Activated CD8-positive, alpha-beta memory T cell treated with anti-CD3 and anti-CD28 coated beads for 48 hours (primary cell): ENCODE measurements around the gene MLC1.

Experiments used
- DNase-seq, 3 experiments: peaks; one replicate each; pipeline ENCODE4 v3.0.0-alpha.2; 2020; ENCODE audit warnings: low read depth in 2 of 3, low spot score in 2 of 3

The MLC1 gene

DNA sequence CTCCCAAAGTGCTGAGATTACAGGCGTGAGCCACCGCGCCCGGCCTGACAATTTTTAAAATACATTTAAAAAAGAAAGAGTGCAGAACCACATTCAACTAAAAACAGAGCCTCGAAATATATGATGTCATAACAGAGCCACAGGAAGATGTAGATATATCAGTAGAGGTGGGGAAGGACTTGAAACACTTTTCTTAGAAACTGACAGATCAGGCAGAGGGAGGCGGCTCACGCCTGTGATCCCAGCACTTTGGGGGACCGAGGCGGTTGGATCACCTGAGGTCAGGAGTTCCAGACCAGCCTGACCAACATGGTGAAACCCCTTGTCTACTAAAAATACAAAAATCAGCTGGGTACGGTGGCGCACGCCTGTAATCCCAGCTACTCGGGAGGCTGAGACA is 7.0 kb downstream of the MLC1 start:
- no peak for DNase-seq

- DNase-seq = no peak
Observed at GRCh38 chr22:50076646-50077535, 8.3 kb downstream of the MLC1 start.

DNA sequence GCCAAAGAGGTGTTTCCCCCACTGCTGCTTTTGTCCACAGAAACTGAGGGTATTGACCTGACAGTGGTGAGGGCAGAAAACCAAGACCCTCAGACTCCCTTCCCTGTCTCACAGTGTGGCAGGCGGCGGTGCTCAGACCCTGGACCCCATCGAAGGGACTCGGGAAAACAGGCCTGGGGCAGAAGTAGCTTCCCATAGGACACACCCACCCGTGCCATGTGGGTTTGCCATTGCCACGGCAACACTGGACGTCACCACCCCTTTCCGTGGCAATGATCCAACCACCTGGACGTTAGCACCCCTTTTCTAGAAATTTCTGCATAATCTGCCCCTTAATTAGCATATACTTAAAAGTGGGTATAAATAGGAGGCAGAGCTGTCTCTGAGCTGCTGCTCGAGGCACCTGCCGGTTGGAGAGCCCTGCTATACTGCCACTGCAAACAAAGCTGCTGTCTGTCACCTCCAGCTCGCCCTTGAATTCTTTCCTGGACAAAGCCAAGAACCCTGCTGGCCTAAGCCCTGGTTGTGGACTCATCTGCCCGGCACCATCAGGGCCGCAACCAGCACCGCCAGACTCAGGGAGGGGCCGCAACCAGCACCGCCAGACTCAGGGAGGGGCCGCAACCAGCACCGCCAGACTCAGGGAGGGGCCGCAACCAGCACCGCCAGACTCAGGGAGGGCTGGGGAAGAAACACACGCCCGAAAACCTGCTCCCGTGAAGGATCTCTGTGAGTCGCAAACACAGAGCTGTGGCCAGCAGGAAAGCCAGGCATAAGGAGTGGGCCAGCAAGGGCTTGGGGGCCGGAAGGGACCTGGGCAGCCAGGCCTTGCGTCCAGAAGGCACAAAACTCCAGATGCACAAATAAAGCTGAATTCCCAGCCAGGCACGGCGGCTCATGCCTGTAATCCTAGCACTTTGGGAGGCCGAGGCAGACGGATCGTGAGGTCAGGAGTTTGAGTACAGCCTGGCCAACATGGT is 10.4 kb downstream of the MLC1 start:
- no peak for DNase-seq

- DNase-seq = no peak
Observed at GRCh38 chr22:50074056-50074455, 11.2 kb downstream of the MLC1 start.

DNA sequence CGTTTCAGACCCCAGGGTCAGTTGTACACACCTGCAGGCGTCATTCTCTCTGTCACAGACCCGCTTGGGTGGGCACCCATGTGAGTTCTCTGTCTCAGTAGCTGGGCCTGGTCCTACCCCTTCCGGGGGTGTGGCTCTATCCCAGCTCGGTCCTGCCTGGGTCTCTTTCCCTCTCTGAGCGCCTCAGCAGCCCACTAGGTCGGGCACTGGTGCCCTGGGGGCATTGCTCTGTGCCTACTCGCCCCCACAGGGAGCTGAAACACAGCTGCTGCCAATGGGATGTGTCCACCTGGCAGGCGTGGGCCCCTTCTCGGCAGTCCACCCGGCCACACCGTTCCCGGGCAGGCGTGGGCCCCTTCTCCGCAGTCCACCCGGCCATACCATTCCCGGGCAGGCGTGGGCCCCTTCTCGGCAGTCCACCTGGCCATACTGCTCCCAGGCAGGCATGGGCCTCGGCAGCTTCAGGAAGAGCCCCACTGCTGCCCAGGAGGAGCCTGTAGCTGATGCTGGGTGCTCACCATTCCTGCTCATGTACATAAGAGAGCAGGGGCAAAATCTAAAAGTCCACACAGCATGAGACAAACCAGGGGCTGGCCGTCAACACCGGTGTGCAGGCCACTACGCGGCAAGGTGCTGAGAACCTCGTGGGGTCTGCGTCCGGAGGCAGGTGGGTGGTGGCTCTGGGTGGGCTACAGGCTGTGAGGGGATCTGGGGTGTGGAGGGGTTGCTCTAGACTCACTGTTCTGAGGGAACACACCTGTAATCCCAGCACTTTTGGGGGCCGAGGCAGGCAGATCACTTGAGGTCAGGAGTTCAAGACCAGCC is 12.3 kb downstream of the MLC1 start:
- no peak for DNase-seq

DNA sequence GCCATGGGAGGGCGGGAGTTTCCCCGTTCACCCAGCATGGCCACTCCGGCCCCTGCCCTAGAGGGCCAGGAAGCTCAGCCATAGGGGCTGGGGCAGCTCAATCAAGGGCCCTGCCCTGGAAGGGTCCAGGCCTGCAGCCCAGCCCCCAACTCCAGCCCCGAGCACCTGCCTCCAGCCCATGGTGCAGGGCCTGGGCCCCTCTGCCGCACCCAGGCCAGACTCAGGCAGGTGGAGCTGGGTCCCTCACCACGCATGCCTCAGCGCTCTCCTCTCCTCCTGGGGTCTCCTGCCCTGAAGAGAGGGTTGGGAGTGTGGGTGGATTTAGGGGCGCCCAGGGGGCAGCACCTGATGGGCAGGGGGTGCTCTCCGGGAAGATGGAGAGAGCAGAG is 13.1 kb downstream of the MLC1 start:
- no peak for DNase-seq

GRCh38 chr22:50071432-50072166 is 13.6 kb downstream of the MLC1 start:
- DNase-seq = no peak

- no peak for DNase-seq
Observed at GRCh38 chr22:50070366-50070765, 14.9 kb downstream of the MLC1 start.

DNA sequence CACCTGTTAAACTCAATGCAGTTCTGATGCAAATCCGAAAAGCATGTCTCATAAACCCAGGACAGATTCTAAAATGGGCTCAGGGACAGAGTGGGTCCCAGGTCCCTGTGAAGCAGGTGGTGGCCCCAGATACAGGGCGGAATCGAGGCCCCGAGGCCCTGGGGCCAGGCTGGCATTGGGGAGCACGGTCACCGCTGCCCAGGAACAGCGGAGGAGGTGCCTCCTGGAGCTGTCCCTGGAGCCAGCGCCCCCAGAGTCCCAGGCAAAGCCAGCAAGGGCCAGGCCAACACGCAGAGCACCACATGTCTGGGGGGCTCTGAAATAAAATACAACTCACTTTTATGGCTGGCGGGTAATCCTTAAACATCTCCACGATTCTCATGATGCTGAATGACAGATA is 17.1 kb downstream of the MLC1 start:
- DNase-seq = no peak

- no peak for DNase-seq
Observed at GRCh38 chr22:50067244-50067643, 18.0 kb downstream of the MLC1 start.

DNA sequence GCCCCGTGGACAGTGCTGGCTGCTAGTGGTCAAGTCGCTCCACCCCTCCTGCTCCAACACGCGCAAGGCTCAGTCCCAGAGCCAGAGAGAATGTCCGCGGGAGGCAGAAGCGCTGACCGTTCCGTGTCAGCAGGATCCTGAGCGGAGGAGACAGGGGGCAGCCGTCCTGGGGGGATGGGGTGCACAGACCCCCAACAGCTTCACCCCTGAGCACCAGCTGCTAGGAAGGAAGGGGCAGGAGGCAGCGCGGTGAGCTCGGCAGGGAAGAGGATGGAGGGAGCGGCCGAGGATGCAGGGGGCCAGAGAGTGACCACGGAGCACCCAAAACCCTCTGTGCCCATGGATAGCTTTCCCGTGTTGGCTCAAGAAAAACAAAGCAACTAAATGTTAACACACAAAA is 20.8 kb downstream of the MLC1 start:
- DNase-seq = no peak

DNA sequence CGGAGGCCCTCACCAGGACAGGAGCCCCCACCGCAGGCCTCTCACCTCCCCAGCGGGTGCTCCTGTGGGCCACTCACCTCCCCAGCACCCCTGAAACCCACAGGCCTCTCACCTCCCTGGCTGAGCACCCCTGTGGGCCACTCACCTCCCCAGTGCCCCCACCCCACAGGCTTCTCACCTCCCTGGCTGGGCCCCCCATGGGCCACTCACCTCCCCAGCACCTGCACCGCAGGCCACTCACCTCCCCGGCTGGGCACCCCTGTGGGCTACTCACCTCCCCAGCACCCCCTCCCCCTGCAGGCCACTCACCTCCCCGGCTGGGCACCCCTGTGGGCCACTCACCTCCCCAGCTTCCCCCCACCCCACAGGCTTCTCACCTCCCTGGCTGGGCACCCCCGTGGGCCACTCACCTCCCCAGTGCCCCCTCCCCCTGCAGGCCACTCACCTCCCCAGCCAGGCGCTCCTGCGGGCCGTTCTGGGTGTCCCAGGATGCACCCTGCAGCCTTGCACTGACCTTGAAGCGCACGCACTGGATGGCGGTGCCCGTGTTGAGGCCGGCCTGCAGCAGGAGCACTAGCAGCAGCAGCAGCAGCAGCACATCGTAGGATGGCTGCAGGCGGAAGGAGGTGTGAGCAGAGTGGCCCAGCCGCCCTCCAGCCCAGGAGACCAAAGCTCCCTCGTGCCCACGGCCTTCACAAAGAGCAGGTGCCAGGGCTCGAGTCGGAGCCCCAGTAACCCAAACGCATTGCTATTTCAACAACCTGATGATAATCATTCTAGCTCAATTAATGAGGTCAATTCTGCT is 21.4 kb downstream of the MLC1 start:
- DNase-seq = no peak

- no peak for DNase-seq
Observed at GRCh38 chr22:50062509-50063135, 22.6 kb downstream of the MLC1 start.

- DNase-seq = no peak
Observed at GRCh38 chr22:50061824-50062355, 23.3 kb downstream of the MLC1 start.

DNA sequence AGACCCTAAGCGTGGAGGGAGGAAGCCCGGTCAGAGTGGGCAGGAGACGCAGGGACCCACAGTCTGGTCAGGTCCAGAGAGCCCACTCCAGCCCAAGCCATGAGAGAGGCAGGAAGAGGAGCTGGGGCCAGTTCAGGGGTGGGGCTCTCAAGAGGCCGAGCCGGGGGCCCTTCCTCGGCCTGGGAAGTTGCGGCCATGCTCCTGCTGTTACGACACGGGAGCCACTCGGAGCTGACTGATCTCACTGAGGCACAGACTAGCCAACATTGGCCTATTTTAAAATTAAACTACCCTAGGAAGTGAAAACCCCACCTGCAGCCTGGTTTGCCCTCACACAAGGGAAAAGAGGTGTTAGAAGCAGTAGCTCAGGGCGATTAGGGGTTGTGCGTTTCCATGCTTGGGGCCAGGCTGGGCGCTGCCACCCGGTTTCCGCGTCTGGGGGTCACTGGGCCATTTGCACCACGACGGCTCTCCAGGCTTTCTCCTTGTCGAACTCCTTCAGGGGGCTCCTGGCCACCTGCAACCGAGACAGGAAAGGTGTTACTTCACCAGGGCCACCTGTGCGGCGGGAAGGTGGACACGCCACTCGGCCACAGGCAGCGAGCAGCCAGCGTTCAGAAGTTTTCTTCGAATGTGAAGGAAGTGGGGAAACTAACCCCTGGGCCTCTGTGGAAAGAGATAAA is 23.9 kb downstream of the MLC1 start:
- no peak for DNase-seq

DNA sequence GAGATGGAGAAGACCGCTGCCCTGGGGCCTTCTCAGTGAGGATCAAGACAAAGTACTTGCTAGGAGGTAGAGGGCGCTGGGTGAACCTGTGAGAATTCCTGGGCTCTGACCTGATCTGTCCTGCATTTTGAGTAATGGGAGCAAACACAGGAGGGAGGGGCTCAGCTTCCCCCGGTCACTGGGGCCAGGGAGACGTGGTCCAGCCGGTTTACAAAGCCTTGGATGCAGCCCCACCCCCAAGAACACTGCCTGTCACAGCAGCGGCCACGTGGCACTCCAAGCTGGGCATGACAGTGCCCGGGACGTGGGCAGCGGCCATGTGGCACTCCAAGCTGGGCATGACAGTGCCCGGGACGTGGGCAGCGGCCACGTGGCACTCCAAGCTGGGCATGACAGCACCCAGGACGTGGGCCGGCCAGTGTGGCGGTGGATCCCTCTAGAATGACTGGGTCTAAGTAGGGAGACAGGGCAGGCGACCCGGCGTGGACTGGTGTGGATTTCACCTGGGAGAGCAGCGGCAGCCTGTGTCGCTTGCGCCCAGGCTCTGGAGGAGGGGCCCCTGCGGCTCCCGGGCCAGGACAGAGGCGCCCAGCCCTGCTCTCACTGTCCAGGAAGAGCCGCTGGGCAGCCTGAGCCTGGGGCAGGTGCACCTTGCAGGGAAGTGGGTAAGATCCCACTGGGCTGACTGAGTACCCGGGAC is 24.6 kb downstream of the MLC1 start:
- no peak for DNase-seq

GRCh38 chr22:50059881-50060262 is 25.4 kb downstream of the MLC1 start:
- no peak for DNase-seq
